HepG2 (cell line): ENCODE measurements around the gene TP53TG5. TPM values are rescaled to one million over a fixed set of nuclear protein-coding genes. Genes with fewer than 3 reads are reported as not detected.

ENCODE experiments used
- ELF3 ChIP-seq: IDR thresholded peaks from 2 replicates; pipeline ENCODE4 v1.6.1; 2016; ENCODE audit warnings: missing genetic modification reagents, missing compliant biosample characterization
- FOXA1 ChIP-seq, 2 experiments: fragments of 450-650 bp in 1 of 2; sonication (generic) in 1 of 2; formaldehyde crosslinking in 1 of 2; IDR thresholded peaks; 2 replicates each; pipeline versions ENCODE4 v1.4.0 to v1.6.1; 2016 to 2020; ENCODE audit warnings: missing genetic modification reagents in 1 of 2
- FOXC1 ChIP-seq: sonication (generic); formaldehyde crosslinking; IDR thresholded peaks from 2 replicates; pipeline ENCODE4 v1.8.0; 2022; ENCODE audit warnings: mild to moderate bottlenecking, missing genetic modification reagents, borderline replicate concordance
- FOXM1 ChIP-seq: sonication (generic); formaldehyde crosslinking; IDR thresholded peaks from 2 replicates; pipeline ENCODE4 v1.5.0; 2020; ENCODE audit warnings: missing genetic modification reagents
- HNRNPL ChIP-seq: fragments of 200-400 bp; formaldehyde crosslinking; IDR thresholded peaks from 2 replicates; pipeline ENCODE4 v1.6.1; 2017; ENCODE audit warnings: mild to moderate bottlenecking, low read depth, low read length
- HNRNPLL ChIP-seq: fragments of 200-400 bp; formaldehyde crosslinking; IDR thresholded peaks from 2 replicates; pipeline ENCODE4 v1.6.1; 2017; ENCODE audit warnings: mild to moderate bottlenecking, low read depth, low read length; ENCODE audit not compliant: poor library complexity, severe bottlenecking
- LRRFIP1 ChIP-seq: sonication (generic); formaldehyde crosslinking; conservative IDR thresholded peaks from 2 replicates; pipeline ENCODE4 v1.4.0; 2020; ENCODE audit warnings: missing genetic modification reagents
- MAZ ChIP-seq, 2 experiments: sonication (generic) in 1 of 2; formaldehyde crosslinking in 1 of 2; IDR thresholded peaks; 2 replicates each; pipeline versions ENCODE4 v1.5.0 to v1.6.1; 2012 to 2020; ENCODE audit warnings: low read depth in 2 of 2, mild to moderate bottlenecking in 2 of 2, borderline replicate concordance in 1 of 2, improper control_type of control experiment in 1 of 2, low read length in 1 of 2, missing genetic modification reagents in 1 of 2, moderate library complexity in 1 of 2
- MBD4 ChIP-seq: IDR thresholded peaks from 2 replicates; pipeline ENCODE4 v1.6.1; 2012; ENCODE audit warnings: low read length, inconsistent platforms, borderline replicate concordance
- MLLT10 ChIP-seq: sonication (generic); formaldehyde crosslinking; IDR thresholded peaks from 2 replicates; pipeline ENCODE4 v1.4.0; 2020; ENCODE audit warnings: missing genetic modification reagents
- POLR2G ChIP-seq: fragments of 200-400 bp; formaldehyde crosslinking; IDR thresholded peaks from 2 replicates; pipeline ENCODE4 v1.6.1; 2018; ENCODE audit warnings: mild to moderate bottlenecking, low read depth, low read length, moderate library complexity
- SALL2 ChIP-seq: sonication (generic); formaldehyde crosslinking; IDR thresholded peaks from 2 replicates; pipeline ENCODE4 v1.8.1; 2023; ENCODE audit warnings: mild to moderate bottlenecking, missing genetic modification reagents, inconsistent platforms
- TCF7 ChIP-seq: sonication (generic); IDR thresholded peaks from 2 replicates; pipeline ENCODE4 v1.6.1; 2016; ENCODE audit warnings: antibody characterized with exemption, low read depth
- TFE3 ChIP-seq: IDR thresholded peaks from 2 replicates; pipeline ENCODE4 v1.6.1; 2016
- YEATS2 ChIP-seq: sonication (generic); formaldehyde crosslinking; IDR thresholded peaks from 2 replicates; pipeline ENCODE4 v1.4.0; 2020; ENCODE audit warnings: missing genetic modification reagents, borderline replicate concordance
- ZBTB20 ChIP-seq: sonication (generic); formaldehyde crosslinking; IDR thresholded peaks from 2 replicates; pipeline ENCODE4 v1.8.1; 2023; ENCODE audit warnings: missing genetic modification reagents, low read depth, mild to moderate bottlenecking, borderline replicate concordance
- ZNF235 ChIP-seq: sonication (generic); formaldehyde crosslinking; IDR thresholded peaks from 2 replicates; pipeline ENCODE4 v1.8.1; 2023; ENCODE audit warnings: mild to moderate bottlenecking, missing genetic modification reagents, borderline replicate concordance
- ZNF263 ChIP-seq: sonication (generic); formaldehyde crosslinking; IDR thresholded peaks from 2 replicates; pipeline ENCODE4 v1.4.0; 2020; ENCODE audit warnings: missing genetic modification reagents
- ZNF274 ChIP-seq: sonication (generic); formaldehyde crosslinking; IDR thresholded peaks from 2 replicates; pipeline ENCODE4 v1.5.1; 2020; ENCODE audit warnings: mild to moderate bottlenecking, missing genetic modification reagents
- ZNF367 ChIP-seq: sonication (generic); formaldehyde crosslinking; IDR thresholded peaks from 2 replicates; pipeline ENCODE4 v1.4.0; 2020; ENCODE audit warnings: missing genetic modification reagents, borderline replicate concordance
- ZNF552 ChIP-seq: sonication (generic); formaldehyde crosslinking; IDR thresholded peaks from 2 replicates; pipeline ENCODE4 v1.9.0; 2022; ENCODE audit warnings: missing genetic modification reagents, mild to moderate bottlenecking, borderline replicate concordance
- ZNF678 ChIP-seq: sonication (generic); formaldehyde crosslinking; IDR thresholded peaks from 2 replicates; pipeline ENCODE4 v1.4.0; 2020; ENCODE audit warnings: mild to moderate bottlenecking, missing genetic modification reagents
- ZNF772 ChIP-seq: sonication (generic); formaldehyde crosslinking; IDR thresholded peaks from 2 replicates; pipeline ENCODE4 v1.5.0; 2020; ENCODE audit warnings: mild to moderate bottlenecking, missing genetic modification reagents
- ZSCAN29 ChIP-seq: sonication (generic); formaldehyde crosslinking; conservative IDR thresholded peaks from 2 replicates; pipeline ENCODE4 v1.4.0; 2020; ENCODE audit warnings: mild to moderate bottlenecking, missing genetic modification reagents
- polyA plus RNA-seq, 8 experiments: library from polyadenylated mRNA; depleted of rRNA in 3 of 8; stranded (reverse) in 7 of 8; unstranded in 1 of 8; fragments of >200 nt; fragmentation: Illumina TruSeq in 4 of 8; extraction: Trizol in 4 of 8; gene quantifications; 2 replicates each; pipeline versions ENCODE4 v1.2.1 to v1.2.3, GENCODE V29; 2011 to 2016; ENCODE audit warnings: low read depth in 4 of 8, missing spikeins in 1 of 8, mixed read lengths in 1 of 8; ENCODE audit not compliant: insufficient read depth in 1 of 8
- total RNA-seq, 5 experiments: library from RNA; depleted of rRNA; stranded (reverse); fragments of >200 nt; fragmentation: Illumina TruSeq; extraction: Trizol; gene quantifications; 2 replicates each; pipeline ENCODE4 v1.2.3, GENCODE V29; 2016; ENCODE audit warnings: low read depth in 1 of 5

The TP53TG5 gene
- total and polyA plus RNA-seq, 2 of the 13 experiments (the other 11 are each of a cell fraction or from before 2014, with no cell fraction given) = 0.11 TPM; not detected in 1

GRCh38 chr20:45341939-45342854, 35.9 kb downstream of the TP53TG5 start (continued):
- TF ChIP-seq ZNF772 = peak; percentile 84
- no peak for TF ChIP-seq MLLT10 (CRISPR knock-in tag)
- no peak for TF ChIP-seq MBD4
- TF ChIP-seq FOXA1 (IDR thresholded peaks at IDR 0.05) = no peak
- TF ChIP-seq FOXA1 (CRISPR knock-in tag; IDR thresholded peaks at IDR 0.05) = peak; percentile 88
- TF ChIP-seq LRRFIP1 (CRISPR knock-in tag) = no peak
- peak; percentile 84; the same call in 1 of the 2 replicates for TF ChIP-seq SALL2
- no peak for TF ChIP-seq FOXM1 (CRISPR knock-in tag)
- peak; percentile 47 for TF ChIP-seq HNRNPLL
- peak; percentile 52 for TF ChIP-seq FOXC1
- TF ChIP-seq ZNF552 (CRISPR knock-in tag) = peak; percentile 73; the same call in 1 of the 2 replicates
- no peak for TF ChIP-seq ZSCAN29 (CRISPR knock-in tag)
- peak; percentile 72 for TF ChIP-seq POLR2G
- peak; percentile 46; the same call in 1 of the 2 replicates for TF ChIP-seq ELF3 (CRISPR knock-in tag)
- TF ChIP-seq ZNF678 (CRISPR knock-in tag) = no peak
- TF ChIP-seq HNRNPL = no peak; the same call in 1 of the 2 replicates
- TF ChIP-seq YEATS2 (CRISPR knock-in tag) = peak; percentile 26; the same call in 1 of the 2 replicates
- TF ChIP-seq ZNF235 (CRISPR knock-in tag) = peak; percentile 57; the same call in 1 of the 2 replicates
- 0 out of 2 replicates have a peak, but pooled peaks have one; percentile 17 for TF ChIP-seq ZBTB20
- TF ChIP-seq MAZ (IDR thresholded peaks at IDR 0.05; ENCODE audit: borderline replicate concordance, low read depth, low read length) = no peak
- TF ChIP-seq MAZ (CRISPR knock-in tag; IDR thresholded peaks at IDR 0.05; ENCODE audit: low read depth) = peak; percentile 73; the same call in 1 of the 2 replicates
- TF ChIP-seq ZNF367 (CRISPR knock-in tag) = no peak
- TF ChIP-seq ZNF263 (CRISPR knock-in tag) = peak; percentile 42
- TF ChIP-seq TCF7 = no peak
- TF ChIP-seq TFE3 (CRISPR knock-in tag) = peak; percentile 87
- peak; percentile 64; the same call in 1 of the 2 replicates for TF ChIP-seq ZNF274
